Tibial artery (tissue), 4 donors: Measurements from ENCODE around the gene WDR77.

Experiments
- DNase-seq, 2 donors: peaks; one replicate each; pipeline ENCODE4 v3.0.0-alpha.2; 2019
- H3K27ac ChIP-seq, 2 donors: fragments of 200-600 bp; sonication (generic) in 1 of 2; 1 replicate in 1 of 2; 2 replicates in 1 of 2; pipeline ENCODE4 v1.5.1; 2018 to 2019; ENCODE audit warnings: mild to moderate bottlenecking in 1 of 2
- H3K27me3 ChIP-seq, 2 donors: fragments of 200-600 bp; sonication (generic) in 1 of 2; one replicate each; pipeline versions ENCODE4 v1.5.1 to v1.6.0; 2016 to 2019
- H3K36me3 ChIP-seq, 3 donors: fragments of 200-600 bp; sonication (generic) in 2 of 3; one replicate each; pipeline ENCODE4 v1.5.1; 2016 to 2019; ENCODE audit warnings: mild to moderate bottlenecking in 2 of 3
- H3K4me1 ChIP-seq, 4 donors: fragments of 200-600 bp; sonication (generic) in 2 of 4; 1 replicate in 3 of 4; 2 replicates in 1 of 4; pipeline ENCODE4 v1.5.1; 2016 to 2019
- H3K4me3 ChIP-seq, 2 donors: fragments of 200-600 bp; sonication (generic) in 1 of 2; 1 replicate in 1 of 2; 2 replicates in 1 of 2; pipeline ENCODE4 v1.5.1; 2018 to 2019; ENCODE audit warnings: mild to moderate bottlenecking in 2 of 2
- H3K9me3 ChIP-seq, 3 donors: fragments of 200-600 bp; sonication (generic) in 1 of 3; one replicate each; pipeline ENCODE4 v1.5.1; 2016 to 2019
- CTCF ChIP-seq, 2 experiments: fragments of 200-600 bp in 1 of 2; fragments of 450-650 bp in 1 of 2; IDR thresholded peaks; one replicate each; pipeline ENCODE4 v1.5.1; 2017 to 2019; ENCODE audit warnings: antibody characterized with exemption in 2 of 2, mild to moderate bottlenecking in 1 of 2, moderate library complexity in 1 of 2
- intact Hi-C: fragments of 100-400 bp; cut with DNase I; formaldehyde crosslinking; loops from one replicate; pipeline ENCODE4 v1.15.0; 2023; ENCODE audit warnings: low total_unique reads

WDR77 gene

GRCh38 chr1:111454859-111455641 lies 6.0 kb upstream of the WDR77 start:
- Histone ChIP-seq H3K9me3 (no peaks in the 10 kb centered on the region), H3K4me1 (peaks cover 0 to 45% (median 23%) of the 10 kb centered on the region in 4 donors), H3K27me3 (no peaks in the 10 kb centered on the region), H3K27ac (no peak overlapping the region), H3K36me3 (peaks cover 41 to 58% (median 51%) of the 10 kb centered on the region in 3 donors), H3K4me3 (no peak overlapping the region)
- no peak for TF ChIP-seq CTCF (IDR thresholded peaks at IDR 0.05)
- intact Hi-C loops = no loop called here
- DNase-seq = no peak

GRCh38 chr1:111453706-111454105 lies 4.7 kb upstream of the WDR77 start:
- Histone ChIP-seq H3K4me3 (no peak overlapping the region), H3K27me3 (no peaks in the 10 kb centered on the region), H3K36me3 (peaks cover 29 to 44% (median 38%) of the 10 kb centered on the region in 3 donors), H3K9me3 (no peaks in the 10 kb centered on the region), H3K4me1 (peaks cover 0 to 49% (median 23%) of the 10 kb centered on the region in 4 donors), H3K27ac (no peak overlapping the region)
- no peak for DNase-seq
- TF ChIP-seq CTCF (IDR thresholded peaks at IDR 0.05) = no peak
- intact Hi-C loops = no loop called here

GRCh38 chr1:111452581-111452980 lies 3.5 kb upstream of the WDR77 start:
- DNase-seq = no peak
- TF ChIP-seq CTCF (IDR thresholded peaks at IDR 0.05) = no peak
- intact Hi-C loops = no loop called here
- Histone ChIP-seq H3K4me1 (peaks cover 0 to 58% (median 32%) of the 10 kb centered on the region in 4 donors), H3K36me3 (peaks cover 17 to 33% (median 28%) of the 10 kb centered on the region in 3 donors), H3K27ac (no peak overlapping the region), H3K9me3 (no peaks in the 10 kb centered on the region), H3K4me3 (no peak overlapping the region), H3K27me3 (no peaks in the 10 kb centered on the region)

- intact Hi-C loops = no loop called here
- Histone ChIP-seq H3K27ac (peak overlapping the region; percentile 82 to 89), H3K4me1 (peaks cover 0 to 60% (median 35%) of the 10 kb centered on the region in 4 donors)
These were observed 1.1 kb upstream of the WDR77 start for GRCh38 chr1:111450185-111450584.

GRCh38 chr1:111449703-111450017 lies 604 bp upstream of the WDR77 start:
- H3K36me3 ChIP-seq = peaks cover 0 to 32% (median 26%) of the 10 kb centered on the region in 3 donors
- peaks cover 0 to 55% (median 34%) of the 10 kb centered on the region in 4 donors for H3K4me1 ChIP-seq
- intact Hi-C loops = no loop called here
- H3K9me3 ChIP-seq = no peaks in the 10 kb centered on the region
- peak overlapping the region; percentile 79 to 93 for H3K4me3 ChIP-seq
- peak overlapping the region; percentile 82 to 89 for H3K27ac ChIP-seq
- no peak for DNase-seq
- no peak for TF ChIP-seq CTCF (IDR thresholded peaks at IDR 0.05)
- H3K27me3 ChIP-seq = no peaks in the 10 kb centered on the region

More at GRCh38 chr1:111450185-111450584, 1.1 kb upstream of the WDR77 start:
- H3K9me3 ChIP-seq = no peaks in the 10 kb centered on the region
- peak overlapping the region; percentile 79 to 93 for H3K4me3 ChIP-seq
- no peaks in the 10 kb centered on the region for H3K27me3 ChIP-seq
- TF ChIP-seq CTCF (IDR thresholded peaks at IDR 0.05) = no peak
- no peak for DNase-seq
- H3K36me3 ChIP-seq = peaks cover 0 to 30% (median 26%) of the 10 kb centered on the region in 3 donors
